ENCODE data around the gene CD55. TPM values are rescaled to one million over a fixed set of nuclear protein-coding genes. Genes with fewer than 3 reads are reported as not detected.

The CD55 gene, protein sequence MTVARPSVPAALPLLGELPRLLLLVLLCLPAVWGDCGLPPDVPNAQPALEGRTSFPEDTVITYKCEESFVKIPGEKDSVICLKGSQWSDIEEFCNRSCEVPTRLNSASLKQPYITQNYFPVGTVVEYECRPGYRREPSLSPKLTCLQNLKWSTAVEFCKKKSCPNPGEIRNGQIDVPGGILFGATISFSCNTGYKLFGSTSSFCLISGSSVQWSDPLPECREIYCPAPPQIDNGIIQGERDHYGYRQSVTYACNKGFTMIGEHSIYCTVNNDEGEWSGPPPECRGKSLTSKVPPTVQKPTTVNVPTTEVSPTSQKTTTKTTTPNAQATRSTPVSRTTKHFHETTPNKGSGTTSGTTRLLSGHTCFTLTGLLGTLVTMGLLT
- 26.4 and 38.0 TPM in 2 replicates for total RNA-seq (2014; rRNA removed; shearing (Covaris generic); ENCODE audit: low replicate concordance)

DNA sequence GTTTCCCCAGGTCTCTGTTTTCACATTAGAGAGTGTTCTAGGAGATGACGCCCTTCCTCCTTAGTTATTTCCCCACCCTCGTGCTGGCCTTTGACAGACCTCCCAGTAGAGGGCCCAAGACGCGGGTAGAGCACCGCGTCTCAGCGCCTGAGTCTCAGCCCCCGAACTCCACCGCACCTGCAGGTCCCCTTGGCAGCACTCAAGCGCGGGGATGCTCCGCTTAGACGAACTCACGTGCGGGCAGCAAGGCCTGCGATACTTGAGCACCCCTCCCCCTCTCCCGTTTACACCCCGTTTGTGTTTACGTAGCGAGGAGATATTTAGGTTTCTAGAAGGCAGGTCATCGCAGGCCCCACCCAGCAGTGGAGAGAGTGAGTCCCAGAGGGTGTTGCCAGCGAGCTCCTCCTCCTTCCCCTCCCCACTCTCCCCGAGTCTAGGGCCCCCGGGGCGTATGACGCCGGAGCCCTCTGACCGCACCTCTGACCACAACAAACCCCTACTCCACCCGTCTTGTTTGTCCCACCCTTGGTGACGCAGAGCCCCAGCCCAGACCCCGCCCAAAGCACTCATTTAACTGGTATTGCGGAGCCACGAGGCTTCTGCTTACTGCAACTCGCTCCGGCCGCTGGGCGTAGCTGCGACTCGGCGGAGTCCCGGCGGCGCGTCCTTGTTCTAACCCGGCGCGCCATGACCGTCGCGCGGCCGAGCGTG lies at the start of gene CD55:
CD55 (plus strand) TSS at position 600 of the 711 bp plus-strand sequence; CDS start at position 688, 88 bp downstream.
- in situ Hi-C loops (cut with HindIII; ENCODE audit: low pct_unique_long_range_greater_than_20kb, low sequenced_read_pairs), result no loop called here
- peak; percentile 99 for DNase-seq (ENCODE audit: low read depth)

DNA sequence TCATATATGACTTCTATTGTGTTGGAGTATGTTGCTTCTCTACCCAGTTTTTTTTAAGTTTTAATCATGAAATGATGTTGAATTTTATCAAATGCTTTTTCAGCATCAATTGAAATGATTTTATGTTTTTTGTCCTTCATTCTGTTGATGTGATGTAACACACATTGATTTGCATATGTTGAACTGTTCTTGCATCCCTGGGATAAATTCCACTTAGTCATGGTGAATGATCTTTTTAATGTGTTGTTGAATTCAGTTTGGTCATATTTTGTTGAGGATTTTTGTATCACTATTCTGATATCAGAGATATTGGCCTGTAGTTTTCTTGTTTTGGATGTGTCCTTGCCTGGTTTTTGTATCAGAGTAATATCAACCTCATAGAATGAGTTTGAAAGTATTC lies 46.6 kb upstream of the CD55 start:
- in situ Hi-C loops (cut with HindIII; ENCODE audit: low pct_unique_long_range_greater_than_20kb, low sequenced_read_pairs), result no loop called here
- no peak for DNase-seq (ENCODE audit: low read depth)

DNA sequence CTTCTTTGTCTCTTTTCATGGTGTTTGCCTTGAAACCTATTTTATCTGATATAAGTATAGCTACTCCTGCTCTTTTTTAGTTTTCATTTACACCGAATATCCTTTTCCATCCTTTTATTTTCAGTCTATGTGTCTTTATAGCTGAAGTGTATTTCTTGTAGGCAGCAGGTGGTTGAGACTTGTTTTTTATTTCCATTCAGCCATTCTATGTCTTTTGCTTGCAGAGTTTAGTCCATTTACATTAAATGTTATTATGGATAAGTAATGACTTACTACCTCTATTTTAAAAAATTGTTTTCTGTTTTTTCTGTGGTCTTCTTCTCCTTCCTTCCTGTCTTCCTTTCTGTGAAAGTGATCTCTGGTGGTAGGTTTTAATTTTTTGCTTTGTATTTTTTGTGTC lies 45.0 kb upstream of the CD55 start:
- in situ Hi-C loops (cut with HindIII; ENCODE audit: low pct_unique_long_range_greater_than_20kb, low sequenced_read_pairs), result no loop called here
- DNase-seq (ENCODE audit: low read depth), result no peak

DNA sequence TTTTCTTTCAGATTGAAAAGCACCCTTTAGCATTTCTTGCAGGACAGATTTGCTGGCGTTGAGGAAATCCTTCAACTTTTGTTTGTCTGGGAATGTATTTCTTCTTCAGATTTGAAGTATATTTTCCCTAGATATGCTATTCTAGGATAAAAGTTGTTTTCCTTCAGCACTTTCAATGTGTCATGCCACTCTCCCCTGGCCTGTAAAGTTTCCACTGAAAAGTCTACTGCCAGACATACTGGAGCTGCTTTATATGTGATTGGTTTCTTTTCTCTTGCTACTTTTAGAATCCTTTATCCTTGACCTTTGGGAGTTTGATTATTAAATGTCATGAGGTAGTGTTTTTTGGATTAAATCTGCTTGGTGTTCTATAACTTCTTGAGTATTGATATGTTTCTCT lies 44.2 kb upstream of the CD55 start:
- DNase-seq (ENCODE audit: low read depth), result no peak
- in situ Hi-C loops (cut with HindIII; ENCODE audit: low pct_unique_long_range_greater_than_20kb, low sequenced_read_pairs), result no loop called here

DNA sequence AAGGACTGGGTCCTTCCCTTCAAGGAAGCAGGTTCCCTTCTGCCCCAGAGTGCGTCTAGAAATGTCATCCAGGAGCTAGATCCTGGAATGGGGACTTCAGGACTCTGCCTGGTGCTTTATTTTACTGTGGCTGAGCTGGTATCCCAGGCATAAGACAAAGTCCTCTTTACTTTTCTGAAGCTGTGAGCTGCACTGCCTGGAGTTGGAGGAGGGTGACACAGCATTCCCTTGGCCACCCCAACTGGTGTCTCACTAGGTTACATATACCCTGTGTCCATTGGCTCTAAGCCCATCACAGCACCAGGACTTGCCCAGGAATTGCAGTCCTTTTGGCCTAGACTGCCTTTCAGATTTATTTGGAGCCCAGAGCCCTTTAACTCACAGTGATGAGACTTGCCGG lies 41.8 kb upstream of the CD55 start:
- DNase-seq (ENCODE audit: low read depth), result no peak
- in situ Hi-C loops (cut with HindIII; ENCODE audit: low pct_unique_long_range_greater_than_20kb, low sequenced_read_pairs), result no loop called here

DNA sequence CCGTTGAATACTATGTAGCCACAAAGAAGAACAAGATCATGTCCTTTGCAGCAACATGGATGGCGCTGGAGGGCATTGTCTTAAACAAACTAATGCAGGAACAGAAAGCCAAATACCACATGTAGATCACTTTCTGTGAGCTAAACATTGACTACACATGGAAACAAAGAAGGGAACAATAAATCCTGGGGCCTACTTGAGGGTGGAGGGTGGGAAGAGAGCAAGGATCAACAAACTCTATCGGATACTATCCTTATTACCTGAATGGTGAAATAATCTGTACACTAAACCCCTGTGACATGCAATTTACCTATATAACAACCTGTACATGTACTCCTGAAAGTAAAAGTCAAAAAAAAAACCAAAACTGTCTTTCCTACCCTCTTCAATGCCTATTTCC lies 40.8 kb upstream of the CD55 start:
- DNase-seq (ENCODE audit: low read depth), result no peak
- in situ Hi-C loops (cut with HindIII; ENCODE audit: low pct_unique_long_range_greater_than_20kb, low sequenced_read_pairs), result no loop called here

DNA sequence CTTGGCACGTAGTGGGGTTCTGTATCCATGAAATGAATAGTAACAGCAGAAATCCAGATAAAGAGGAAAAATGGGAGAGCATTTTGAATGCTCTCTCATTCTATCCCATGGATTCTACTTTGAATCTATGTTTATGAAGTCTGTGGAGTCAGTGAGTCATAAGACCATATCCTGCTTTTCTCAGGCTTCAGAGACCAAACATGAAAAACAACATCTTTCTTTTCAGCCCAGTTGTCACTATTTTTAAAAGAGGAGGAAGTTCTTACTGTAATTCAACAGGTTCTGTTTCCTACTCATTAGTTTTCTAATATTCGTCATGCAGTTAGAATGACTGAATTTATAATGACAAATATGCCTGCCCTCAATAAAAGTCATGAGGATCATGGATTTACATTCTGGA lies 39.4 kb upstream of the CD55 start:
- in situ Hi-C loops (cut with HindIII; ENCODE audit: low pct_unique_long_range_greater_than_20kb, low sequenced_read_pairs), result no loop called here
- peak; percentile 37 for DNase-seq (ENCODE audit: low read depth)

DNA sequence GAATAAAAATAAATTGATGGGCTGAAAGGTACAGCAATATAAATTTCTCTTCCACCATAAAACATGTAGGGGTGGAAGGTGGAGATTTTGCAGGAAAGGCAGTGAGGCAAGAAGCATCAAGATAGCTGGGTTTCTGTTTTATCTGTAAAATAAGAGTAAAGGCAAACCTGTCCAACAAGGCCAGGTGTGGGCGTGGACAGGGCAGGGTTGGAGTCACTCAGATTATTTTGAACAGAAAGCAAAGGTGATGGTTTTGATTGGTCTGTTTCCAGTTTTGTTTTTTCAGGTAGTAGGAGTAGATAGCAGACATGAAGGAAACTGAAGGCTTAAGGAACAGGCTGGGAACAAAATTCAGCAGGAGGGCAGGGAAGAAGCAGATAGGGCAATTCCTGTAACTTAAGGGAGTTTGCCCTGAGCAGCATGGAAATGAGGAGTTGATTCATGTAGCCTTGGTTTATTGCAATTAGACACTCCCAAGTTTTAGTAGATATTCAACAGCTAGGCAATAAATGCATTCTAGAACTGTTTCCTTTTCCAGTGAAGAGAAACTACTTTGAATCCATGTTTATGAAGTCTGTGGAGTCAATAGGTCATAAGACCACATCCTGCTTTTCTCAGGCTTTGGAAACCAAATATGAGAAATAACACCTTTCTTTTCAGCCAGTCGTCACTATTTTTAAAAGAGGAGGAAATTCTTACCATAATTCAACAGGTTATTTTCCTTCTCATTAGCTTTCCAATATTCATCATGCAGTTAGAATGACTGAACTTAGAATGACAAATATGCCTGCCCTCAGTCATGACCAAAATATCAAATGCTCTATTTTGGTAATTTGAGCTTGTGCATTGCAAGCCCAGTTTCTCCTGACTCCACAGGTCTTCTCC lies 38.7 kb upstream of the CD55 start:
- in situ Hi-C loops (cut with HindIII; ENCODE audit: low pct_unique_long_range_greater_than_20kb, low sequenced_read_pairs), result no loop called here
- DNase-seq (ENCODE audit: low read depth), result peak; percentile 52

DNA sequence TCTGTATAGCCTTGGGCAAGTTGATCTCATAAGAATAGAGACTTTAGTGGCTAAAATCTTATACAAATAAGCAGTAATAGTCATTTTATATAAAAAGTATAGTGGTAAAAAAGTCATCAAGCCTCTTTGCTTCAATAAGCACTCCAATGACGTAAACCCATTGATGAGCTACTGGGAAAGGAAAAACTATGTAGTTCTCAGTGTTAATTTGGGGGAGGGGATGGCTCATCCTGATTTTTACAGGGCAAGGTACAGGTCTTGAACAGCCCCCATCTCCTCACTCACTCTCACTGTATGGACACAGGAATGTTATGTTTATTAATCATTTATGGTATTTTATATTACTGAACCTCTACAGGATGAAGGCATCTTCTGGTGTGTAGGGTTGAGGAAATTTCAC lies 38.1 kb upstream of the CD55 start:
- DNase-seq (ENCODE audit: low read depth), result no peak
- in situ Hi-C loops (cut with HindIII; ENCODE audit: low pct_unique_long_range_greater_than_20kb, low sequenced_read_pairs), result no loop called here

DNA sequence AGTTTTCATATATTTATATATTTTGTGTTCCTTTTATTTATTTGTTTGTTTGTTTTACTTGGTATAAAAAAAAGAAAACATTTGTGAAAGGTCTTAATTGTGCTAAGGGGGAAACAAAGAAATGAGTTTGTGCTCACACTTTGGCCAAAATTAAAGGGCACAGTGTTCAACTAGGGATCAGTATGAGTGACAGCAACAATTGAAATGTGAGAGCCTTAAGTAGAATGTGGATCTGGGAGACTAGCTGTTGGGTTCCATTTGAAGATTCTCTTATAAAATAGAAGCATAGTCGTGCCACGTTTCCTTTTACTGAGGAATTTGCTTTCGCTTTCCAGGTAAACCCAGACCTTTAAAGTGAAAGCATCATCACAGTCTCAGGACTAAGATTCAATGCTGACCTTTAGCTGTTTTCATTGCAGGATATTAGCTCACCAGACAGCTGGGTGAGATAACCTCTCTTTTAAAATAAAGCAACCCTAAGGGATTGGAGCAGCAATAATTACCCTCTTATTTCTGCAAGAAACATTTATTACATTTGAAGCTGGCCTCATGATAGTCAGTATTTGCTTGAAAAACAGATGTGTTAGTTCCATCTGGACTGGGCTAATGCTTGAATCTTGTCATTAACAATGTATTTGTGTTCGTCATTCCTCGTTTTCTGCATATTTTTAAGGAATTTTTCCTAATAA lies 37.1 kb upstream of the CD55 start:
- DNase-seq (ENCODE audit: low read depth), result no peak
- in situ Hi-C loops (cut with HindIII; ENCODE audit: low pct_unique_long_range_greater_than_20kb, low sequenced_read_pairs), result no loop called here

DNA sequence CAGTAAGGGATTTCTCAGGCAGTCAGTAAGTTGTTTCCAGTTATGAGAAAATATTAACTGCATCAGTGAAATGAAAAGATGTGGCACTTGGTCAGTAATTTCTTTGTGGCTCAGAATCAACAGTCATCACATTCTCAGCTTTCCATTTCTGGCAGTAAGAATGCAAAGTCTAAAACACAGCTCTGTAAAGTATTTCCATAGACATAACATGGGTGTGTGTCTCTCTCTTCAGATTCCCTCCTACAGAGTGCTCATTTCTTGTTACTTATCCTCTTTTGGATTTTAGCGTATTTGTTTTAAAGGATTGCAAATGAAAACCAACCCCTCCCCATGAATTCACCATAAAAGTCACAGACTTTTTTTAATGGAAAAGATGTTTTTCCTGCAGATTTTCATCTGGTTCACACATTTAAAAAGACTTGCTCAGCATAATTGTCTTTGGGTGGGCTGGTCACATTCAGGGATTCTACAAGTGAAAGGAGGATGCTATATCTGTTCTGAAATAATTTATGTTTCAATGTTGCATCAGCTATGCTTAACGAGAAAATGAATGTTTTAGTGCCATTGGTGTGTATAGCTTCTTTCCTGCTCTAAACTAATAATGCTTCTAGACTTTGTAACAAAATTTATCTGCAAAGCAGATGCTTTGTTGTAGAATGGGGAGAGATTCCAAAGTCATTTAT lies 34.6 kb upstream of the CD55 start:
- no peak for DNase-seq (ENCODE audit: low read depth)

DNA sequence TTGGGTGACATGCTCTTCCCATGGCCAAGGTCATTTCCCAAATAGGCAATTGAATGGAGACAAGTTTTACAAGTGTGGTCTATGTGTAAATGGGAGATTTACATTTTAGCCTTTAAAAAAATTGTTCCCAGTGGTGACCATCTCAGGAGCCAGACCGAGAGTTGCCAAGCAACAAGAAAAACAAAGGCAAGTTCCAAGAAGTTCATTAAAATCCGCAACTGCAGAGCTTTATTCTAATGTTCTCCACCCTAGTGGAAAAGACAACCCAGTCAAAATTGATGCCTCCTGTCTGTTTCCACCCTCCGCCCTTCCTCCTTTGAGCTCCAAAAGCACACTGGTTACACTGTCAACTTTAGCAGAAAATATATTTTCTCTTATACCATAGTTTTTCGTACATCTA lies 33.2 kb upstream of the CD55 start:
- in situ Hi-C loops (cut with HindIII; ENCODE audit: low pct_unique_long_range_greater_than_20kb, low sequenced_read_pairs), result no loop called here
- DNase-seq (ENCODE audit: low read depth), result no peak

More for the DNA sequence above, 34.6 kb upstream of the CD55 start:
- in situ Hi-C loops (cut with HindIII; ENCODE audit: low pct_unique_long_range_greater_than_20kb, low sequenced_read_pairs), result no loop called here

DNA sequence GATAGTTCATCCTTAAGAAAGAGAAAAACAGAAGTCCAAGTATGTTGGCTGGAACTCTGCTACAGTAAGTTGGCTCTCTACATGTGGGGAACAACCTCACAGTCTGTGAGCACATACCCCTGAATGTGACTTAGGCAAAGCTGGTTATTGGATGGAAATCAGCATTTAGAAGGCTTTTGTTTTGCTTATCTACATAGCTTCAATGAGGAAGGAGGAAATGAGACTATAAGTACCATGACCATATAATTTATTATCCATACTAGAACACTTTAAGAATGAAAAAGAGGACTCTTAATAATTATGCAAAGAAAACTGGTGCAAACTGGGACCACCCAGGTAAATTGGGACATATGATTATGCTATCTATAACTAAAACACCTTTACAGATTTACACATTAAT lies 31.7 kb upstream of the CD55 start:
- DNase-seq (ENCODE audit: low read depth), result no peak
- in situ Hi-C loops (cut with HindIII; ENCODE audit: low pct_unique_long_range_greater_than_20kb, low sequenced_read_pairs), result no loop called here

DNA sequence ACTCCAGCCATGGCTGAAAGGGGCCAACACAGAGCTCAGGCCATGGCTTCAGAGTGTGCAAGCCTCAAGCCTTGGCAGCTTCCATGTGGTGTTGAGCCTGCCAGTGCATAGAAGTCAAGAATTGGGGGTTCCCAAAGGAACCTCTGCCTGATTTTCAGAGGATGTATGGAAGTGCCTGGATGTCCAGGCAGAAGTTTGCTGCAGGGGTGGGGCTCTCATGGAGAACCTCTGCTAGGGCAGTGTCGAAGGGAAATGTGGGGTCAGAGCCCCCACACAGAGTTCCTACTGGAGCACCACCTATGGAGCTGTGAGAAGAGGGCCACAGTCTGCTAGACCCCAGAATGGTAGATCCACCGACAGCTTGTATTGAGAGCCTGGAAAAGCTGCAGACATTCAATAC lies 29.8 kb upstream of the CD55 start:
- no peak for DNase-seq (ENCODE audit: low read depth)
- in situ Hi-C loops (cut with HindIII; ENCODE audit: low pct_unique_long_range_greater_than_20kb, low sequenced_read_pairs), result no loop called here

DNA sequence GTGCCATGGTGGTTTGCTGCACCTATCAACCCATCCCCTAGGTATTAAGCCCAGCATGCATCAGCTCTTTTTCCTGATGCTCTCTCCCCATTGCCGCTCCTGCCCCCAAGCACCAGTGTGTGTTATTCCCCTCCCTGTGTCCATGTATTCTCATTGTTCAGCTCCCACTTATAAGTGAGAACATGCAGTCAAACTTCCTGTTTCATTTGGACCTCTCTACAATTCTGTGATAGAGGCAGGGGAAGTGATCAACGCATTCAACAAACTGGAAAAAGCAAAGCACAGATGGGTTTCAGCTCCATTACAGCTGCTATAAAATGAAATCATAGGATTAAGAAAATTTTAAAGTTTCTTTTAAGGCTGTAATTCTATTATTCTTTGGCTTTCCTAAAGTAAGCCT lies 23.3 kb upstream of the CD55 start:
- in situ Hi-C loops (cut with HindIII; ENCODE audit: low pct_unique_long_range_greater_than_20kb, low sequenced_read_pairs), result no loop called here
- no peak for DNase-seq (ENCODE audit: low read depth)

DNA sequence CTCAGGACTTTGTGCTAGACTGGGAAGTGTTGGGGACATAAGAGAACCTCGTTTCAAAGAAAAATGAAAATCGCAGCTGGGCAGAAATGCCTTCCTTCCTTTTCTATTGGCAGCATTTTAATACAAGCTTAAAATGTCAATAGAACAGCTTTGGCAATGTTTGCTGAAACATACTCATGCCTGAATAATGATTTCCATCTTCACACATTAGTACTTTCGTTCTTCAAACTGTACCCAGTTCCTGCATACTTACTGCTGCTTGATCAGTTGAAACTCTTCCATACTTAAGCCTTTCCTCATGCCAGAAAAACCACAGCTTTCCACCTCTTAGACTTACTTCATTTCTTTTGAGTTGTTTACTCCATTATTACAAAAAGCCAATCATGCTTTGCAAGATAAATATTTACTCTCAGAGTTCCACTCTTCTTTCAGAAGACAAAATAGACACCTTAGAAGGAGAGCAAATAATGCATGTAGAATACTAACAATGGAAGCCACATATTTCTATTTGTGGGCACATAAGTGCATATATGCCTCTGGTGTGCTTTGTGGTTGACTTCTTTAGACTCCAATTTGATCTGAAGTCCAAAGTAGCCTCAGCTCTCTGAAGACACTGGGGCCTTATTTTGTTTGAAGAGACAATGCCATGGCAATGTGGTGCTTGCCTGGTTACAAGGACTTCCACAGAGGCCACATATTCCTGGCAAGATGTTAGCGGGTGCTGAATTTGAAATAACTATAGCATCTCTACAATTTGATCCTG lies 22.7 kb upstream of the CD55 start:
- DNase-seq (ENCODE audit: low read depth), result peak; percentile 45
- in situ Hi-C loops (cut with HindIII; ENCODE audit: low pct_unique_long_range_greater_than_20kb, low sequenced_read_pairs), result no loop called here

DNA sequence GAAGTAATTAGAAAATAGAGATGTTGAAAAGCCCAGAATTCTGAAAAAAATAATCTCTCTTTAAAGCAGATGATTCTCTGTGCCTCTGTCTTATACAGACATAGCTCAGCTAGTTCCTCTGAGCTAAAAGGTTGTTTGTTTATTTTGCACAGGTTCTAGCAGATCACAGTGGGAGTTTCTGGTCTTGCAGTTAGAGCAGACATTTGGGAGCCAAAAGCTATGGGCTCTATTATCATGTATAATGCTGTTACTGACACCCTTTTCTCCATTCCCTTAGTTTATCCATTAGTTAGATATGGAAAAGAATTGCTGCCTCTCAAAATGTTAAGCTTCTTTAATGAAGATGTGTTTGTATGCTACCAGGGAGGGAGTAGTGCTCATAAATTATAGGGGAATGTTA lies 20.5 kb upstream of the CD55 start:
- no peak for DNase-seq (ENCODE audit: low read depth)
- in situ Hi-C loops (cut with HindIII; ENCODE audit: low pct_unique_long_range_greater_than_20kb, low sequenced_read_pairs), result no loop called here

Data from Caki2 (cell line).